Measurements from ENCODE around the gene PDLIM5.

- TF ChIP-seq CTCF (IDR thresholded peaks at IDR 0.05; ENCODE audit: low read depth, low read length, poor library complexity, severe bottlenecking) (no peak), EZH2phosphoT487 (IDR thresholded peaks at IDR 0.05; ENCODE audit: borderline replicate concordance, low read length) (no peak)
Measured at GRCh38 chr4:94691552-94691951, 239.8 kb downstream of the PDLIM5 start.
